Kidney epithelial cell (primary cell): ENCODE results near the gene GALM. TPM values are rescaled to one million over a fixed set of nuclear protein-coding genes. Genes with fewer than 3 reads are reported as not detected.

Experiments
- DNase-seq: peaks from one replicate; pipeline ENCODE4 v3.0.0-alpha.2; 2010; ENCODE audit warnings: low read depth
- H3K27me3 ChIP-seq: 2 replicates; pipeline ENCODE4 v1.6.0; 2011; ENCODE audit warnings: low read length; ENCODE audit not compliant: control insufficient read depth, insufficient read depth
- H3K36me3 ChIP-seq: 2 replicates; pipeline ENCODE4 v1.5.1; 2011; ENCODE audit warnings: low read length; ENCODE audit not compliant: control insufficient read depth, insufficient read depth
- H3K4me3 ChIP-seq: 2 replicates; pipeline ENCODE4 v1.5.1; 2011; ENCODE audit warnings: low read depth, mild to moderate bottlenecking, control low read depth, low read length
- total RNA-seq: library from RNA; depleted of rRNA; stranded (reverse); fragments of >200 nt; gene quantifications from 2 replicates; pipeline ENCODE4 v1.2.3, GENCODE V29; 2015
- TF ChIP-seq, protein P1 (sequence below): IDR thresholded peaks from 2 replicates; pipeline ENCODE4 v1.5.1; 2011; ENCODE audit warnings: mild to moderate bottlenecking, moderate library complexity, low read length, control low read depth, inconsistent platforms; ENCODE audit not compliant: insufficient read depth, poor library complexity, severe bottlenecking

The GALM gene
- total RNA-seq, 1 donor from 2014 or later: 10.1 TPM

DNA sequence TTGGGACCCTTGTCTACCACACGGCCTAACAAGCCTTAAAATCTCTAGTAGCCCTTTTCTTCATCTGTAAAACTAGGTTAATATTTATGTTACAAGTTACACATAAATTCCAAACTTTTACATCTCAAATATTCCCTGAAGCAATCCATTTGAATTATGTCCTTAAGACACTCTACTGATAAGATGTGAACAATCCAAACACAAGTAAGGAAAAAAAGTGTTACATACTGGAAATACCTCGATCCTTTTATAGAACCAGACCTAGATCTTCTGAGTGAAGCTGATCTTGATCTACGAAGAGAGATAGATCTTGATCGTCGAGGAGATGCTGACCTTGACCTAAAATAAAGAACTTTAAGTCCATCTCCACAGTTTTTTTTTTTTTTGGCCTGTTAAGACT, 81.9 kb downstream of the GALM start:
- H3K36me3 ChIP-seq: peaks cover 3% of the 10 kb centered on the region
- no peak overlapping the region for H3K4me3 ChIP-seq
- H3K27me3 ChIP-seq: no peaks in the 10 kb centered on the region
- no peak for DNase-seq
- TF ChIP-seq, protein P1, sequence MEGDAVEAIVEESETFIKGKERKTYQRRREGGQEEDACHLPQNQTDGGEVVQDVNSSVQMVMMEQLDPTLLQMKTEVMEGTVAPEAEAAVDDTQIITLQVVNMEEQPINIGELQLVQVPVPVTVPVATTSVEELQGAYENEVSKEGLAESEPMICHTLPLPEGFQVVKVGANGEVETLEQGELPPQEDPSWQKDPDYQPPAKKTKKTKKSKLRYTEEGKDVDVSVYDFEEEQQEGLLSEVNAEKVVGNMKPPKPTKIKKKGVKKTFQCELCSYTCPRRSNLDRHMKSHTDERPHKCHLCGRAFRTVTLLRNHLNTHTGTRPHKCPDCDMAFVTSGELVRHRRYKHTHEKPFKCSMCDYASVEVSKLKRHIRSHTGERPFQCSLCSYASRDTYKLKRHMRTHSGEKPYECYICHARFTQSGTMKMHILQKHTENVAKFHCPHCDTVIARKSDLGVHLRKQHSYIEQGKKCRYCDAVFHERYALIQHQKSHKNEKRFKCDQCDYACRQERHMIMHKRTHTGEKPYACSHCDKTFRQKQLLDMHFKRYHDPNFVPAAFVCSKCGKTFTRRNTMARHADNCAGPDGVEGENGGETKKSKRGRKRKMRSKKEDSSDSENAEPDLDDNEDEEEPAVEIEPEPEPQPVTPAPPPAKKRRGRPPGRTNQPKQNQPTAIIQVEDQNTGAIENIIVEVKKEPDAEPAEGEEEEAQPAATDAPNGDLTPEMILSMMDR: no peak

DNA sequence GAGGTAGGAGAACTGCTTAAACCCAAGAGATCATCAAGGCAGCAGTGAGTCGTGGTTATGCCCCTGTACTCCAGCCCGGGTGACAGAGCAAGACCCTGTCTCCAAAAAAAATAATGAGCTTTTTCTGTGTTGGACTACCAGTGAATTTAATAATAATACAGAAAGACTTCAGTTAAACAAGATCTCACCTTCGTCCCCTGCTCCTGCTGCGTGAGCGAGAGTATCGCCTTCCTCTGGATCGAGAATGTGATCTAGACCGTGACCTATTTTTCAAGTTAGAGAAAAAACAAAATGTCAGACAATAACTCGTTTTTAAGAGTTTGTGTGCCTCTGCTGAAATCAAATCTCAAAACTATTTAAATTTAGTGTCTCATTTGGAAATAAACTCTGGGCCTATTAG, 82.5 kb downstream of the GALM start:
- Histone ChIP-seq H3K27me3 (no peaks in the 10 kb centered on the region), H3K4me3 (no peak overlapping the region), H3K36me3 (peaks cover 3% of the 10 kb centered on the region)
- DNase-seq: no peak
- TF ChIP-seq, protein P1: no peak

DNA sequence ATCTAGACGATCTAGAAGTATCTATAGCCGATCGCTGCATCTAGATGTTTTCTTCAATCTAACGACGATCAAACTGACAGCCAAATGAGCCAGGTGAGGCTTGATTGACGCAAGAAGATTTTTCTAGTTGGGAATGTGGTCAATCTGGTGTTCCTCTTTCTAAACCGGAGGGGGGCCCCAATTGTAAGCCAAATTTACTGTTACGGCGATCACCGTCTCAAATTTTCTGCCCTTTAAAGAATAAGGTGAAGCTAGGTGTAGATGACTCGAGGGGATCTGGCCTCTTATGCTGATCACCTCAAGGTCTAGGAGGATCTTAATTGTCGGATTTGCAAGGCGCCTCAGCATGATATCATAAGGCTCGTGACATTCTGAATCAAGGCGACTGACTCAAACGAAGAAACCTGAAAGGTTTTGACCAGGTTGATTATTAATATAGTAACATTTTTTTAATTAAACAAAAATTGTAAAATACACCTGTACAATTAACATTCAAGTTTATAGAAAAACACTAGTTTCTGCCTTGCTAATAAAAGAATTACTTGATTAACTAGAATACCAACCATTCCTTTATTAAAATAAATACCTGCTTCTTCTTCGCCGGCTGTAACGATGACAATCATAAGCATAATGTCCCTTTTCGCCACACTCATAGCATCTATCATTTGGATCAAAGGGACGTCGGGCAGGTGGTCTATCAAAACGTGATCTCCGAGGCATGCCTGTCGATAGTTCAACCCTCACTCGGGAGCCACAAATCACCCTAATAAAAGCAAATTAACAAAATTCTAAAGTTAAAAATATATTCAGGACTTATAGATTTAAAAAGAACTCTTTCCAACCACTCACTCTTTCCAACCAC, 83.3 kb downstream of the GALM start:
- TF ChIP-seq, protein P1: no peak
- DNase-seq: no peak
- peaks cover 3% of the 10 kb centered on the region for H3K36me3 ChIP-seq
- H3K4me3 ChIP-seq: peak overlapping the region; percentile 93
- no peaks in the 10 kb centered on the region for H3K27me3 ChIP-seq

DNA sequence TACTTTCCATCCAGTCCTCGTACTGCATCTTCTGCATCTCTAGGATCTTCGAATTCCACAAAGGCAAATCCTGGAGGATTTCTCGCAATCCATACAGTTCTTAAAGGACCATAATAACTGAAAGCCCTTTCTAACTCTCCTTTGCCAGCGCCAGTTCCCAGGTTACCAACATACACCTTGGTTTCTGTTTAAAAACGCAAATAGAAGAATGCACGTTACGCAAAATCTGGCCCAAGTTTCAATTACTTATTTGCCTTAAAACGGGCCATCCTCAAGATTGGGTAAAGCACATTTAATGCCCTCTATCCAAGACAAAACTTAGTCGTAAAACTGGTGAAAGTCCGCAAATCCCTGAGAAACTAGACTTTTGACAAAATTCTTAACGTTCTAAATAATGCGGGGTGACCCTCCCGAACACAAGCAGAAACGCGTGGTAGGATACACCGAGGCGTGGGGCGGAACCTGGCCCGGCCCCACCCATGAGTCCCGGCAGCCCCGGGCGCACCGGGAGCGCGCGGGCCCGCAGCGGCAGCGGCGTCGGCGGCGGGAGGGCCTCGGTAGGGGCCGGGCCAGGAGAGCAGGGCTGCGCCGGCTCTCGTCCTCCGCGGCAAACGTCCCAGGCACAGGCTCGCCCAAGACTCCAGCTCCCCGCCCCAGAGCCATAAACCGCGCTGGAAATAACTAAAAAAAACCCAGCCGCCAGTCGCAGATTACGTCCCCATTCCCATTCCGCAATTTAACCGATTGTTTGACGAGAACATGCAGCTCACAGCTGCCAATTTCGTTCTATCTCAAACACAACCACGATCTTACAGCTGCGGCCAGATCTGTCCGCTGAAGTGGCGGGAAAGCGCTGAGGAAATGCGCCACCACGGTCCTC, 84.3 kb downstream of the GALM start:
- DNase-seq: no peak
- TF ChIP-seq, protein P1: no peak

DNA sequence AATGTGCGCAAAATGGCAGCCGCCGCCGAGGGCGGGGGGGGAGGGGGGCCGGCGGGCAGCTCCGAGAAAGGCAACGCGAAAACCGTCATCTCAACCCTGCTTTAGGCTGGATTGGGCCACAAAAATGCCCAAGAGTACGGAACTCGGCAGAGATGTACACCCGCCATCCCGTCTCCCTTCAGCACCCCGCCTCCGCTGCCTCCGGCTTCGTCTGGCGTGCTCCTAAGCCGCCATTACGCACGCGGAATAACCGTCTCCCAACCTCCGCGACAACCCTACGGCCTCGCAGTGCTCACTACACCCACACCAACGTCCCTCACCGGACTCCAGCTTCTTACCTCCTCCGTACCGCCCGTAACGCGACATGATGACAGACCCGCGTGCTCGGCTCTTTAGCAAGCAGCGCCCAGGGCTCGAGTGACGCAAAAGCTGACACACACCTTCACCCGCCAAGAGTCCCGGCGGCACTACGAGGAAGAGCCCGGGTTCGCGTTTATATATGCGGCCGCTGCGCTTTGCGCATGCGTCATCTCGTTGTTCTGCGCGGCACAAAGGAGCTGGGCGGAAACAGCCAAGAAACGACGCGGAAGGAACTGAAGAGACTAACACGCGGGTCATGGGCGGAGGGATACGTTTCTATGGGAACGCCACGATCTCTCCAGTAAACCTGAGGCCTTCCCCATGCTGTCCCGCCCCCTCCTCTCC, 85.1 kb downstream of the GALM start, which contains the start of gene SRSF7:
TSS of gene SRSF7 (minus strand) at position 471 of the 705 bp plus-strand sequence. CDS start at position 366, 105 bp downstream.
- H3K27me3 ChIP-seq: no peaks in the 10 kb centered on the region
- peak; percentile 95 for DNase-seq

More for the DNA sequence above, 84.3 kb downstream of the GALM start:
- Histone ChIP-seq H3K27me3 (no peaks in the 10 kb centered on the region), H3K36me3 (peaks cover 3% of the 10 kb centered on the region), H3K4me3 (peak overlapping the region; percentile 93)

More for the DNA sequence above, 85.1 kb downstream of the GALM start, which contains the start of gene SRSF7:
- TF ChIP-seq, protein P1: no peak
- peaks cover 3% of the 10 kb centered on the region for H3K36me3 ChIP-seq
- H3K4me3 ChIP-seq: peak within 1 kb of the TSS; percentile 93
